Breast epithelium (tissue), 4 donors: ENCODE results near the gene GNG7. TPM values are rescaled to one million over a fixed set of nuclear protein-coding genes. Genes with fewer than 3 reads are reported as not detected.

ENCODE experiments used
- DNase-seq, 2 donors: peaks; one replicate each; pipeline ENCODE4 v3.0.0-alpha.2; 2019; ENCODE audit warnings: low spot score in 2 of 2
- H3K27ac ChIP-seq, 2 donors: fragments of 200-600 bp; sonication (generic) in 1 of 2; one replicate each; pipeline ENCODE4 v1.5.1; 2016 to 2019; ENCODE audit warnings: mild to moderate bottlenecking in 1 of 2
- H3K27me3 ChIP-seq, 2 donors: fragments of 200-600 bp; sonication (generic) in 1 of 2; one replicate each; pipeline versions ENCODE4 v1.5.1 to v1.6.0; 2017 to 2019; ENCODE audit warnings: control low read depth in 1 of 2, mild to moderate bottlenecking in 1 of 2
- H3K36me3 ChIP-seq: fragments of 200-600 bp; one replicate; pipeline ENCODE4 v1.5.1; 2019
- H3K4me1 ChIP-seq, 2 donors: fragments of 200-600 bp; sonication (generic); one replicate each; pipeline ENCODE4 v1.5.1; 2016 to 2019; ENCODE audit warnings: control low read depth in 1 of 2
- H3K4me3 ChIP-seq, 3 donors: fragments of 200-600 bp; sonication (generic); 1 replicate in 2 of 3; 2 replicates in 1 of 3; pipeline ENCODE4 v1.5.1; 2016 to 2019; ENCODE audit warnings: mild to moderate bottlenecking in 3 of 3, moderate library complexity in 2 of 3
- H3K9me3 ChIP-seq, 2 donors: fragments of 200-600 bp; sonication (generic) in 1 of 2; one replicate each; pipeline ENCODE4 v1.5.1; 2016 to 2019; ENCODE audit warnings: control low read depth in 1 of 2
- POLR2A ChIP-seq: fragments of 450-650 bp; IDR thresholded peaks from one replicate; pipeline ENCODE4 v1.6.1; 2016; ENCODE audit warnings: antibody characterized with exemption, mild to moderate bottlenecking, moderate library complexity
- POLR2AphosphoS5 ChIP-seq, 3 donors: sonication (generic); formaldehyde crosslinking; IDR thresholded peaks; one replicate each; pipeline ENCODE4 v1.6.1; 2017; ENCODE audit warnings: antibody characterized with exemption in 3 of 3
- intact Hi-C: fragments of 100-400 bp; cut with DNase I; formaldehyde crosslinking; loops from one replicate; pipeline ENCODE4 v1.15.1; 2023; ENCODE audit warnings: low total_unique reads
- total RNA-seq, 3 donors: library from RNA; depleted of rRNA; stranded (reverse); fragments of >200 nt; gene quantifications; one replicate each; pipeline ENCODE4 v1.1.0, GENCODE V29; 2016
- TF ChIP-seq, protein P1 (sequence below), 3 donors: fragments of 450-650 bp; IDR thresholded peaks; one replicate each; pipeline ENCODE4 v1.5.1; 2016 to 2017; ENCODE audit warnings: antibody characterized with exemption in 3 of 3, mild to moderate bottlenecking in 3 of 3, moderate library complexity in 3 of 3

The GNG7 gene
- total RNA-seq, 3 donors from 2014 or later = 1.6 to 7.8 (median 4.3) TPM

DNA sequence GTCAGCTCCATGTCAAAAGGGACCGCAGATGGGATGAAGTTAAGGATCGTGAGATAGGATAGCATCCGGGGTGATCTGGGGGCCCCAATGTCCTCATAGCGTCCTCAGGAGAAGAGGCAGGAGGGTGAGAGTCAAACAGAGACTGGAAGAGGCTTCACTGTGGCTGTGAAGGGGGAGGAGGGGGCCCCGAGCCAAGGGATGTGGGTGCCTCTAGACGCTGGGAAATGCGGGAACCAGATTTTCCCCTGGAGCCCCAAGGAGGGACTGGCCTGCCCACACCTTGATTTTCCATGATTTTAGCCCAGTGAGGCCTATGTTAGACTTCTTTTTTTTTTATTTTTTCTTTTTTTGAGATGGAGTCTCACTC, 61.2 kb downstream of the GNG7 start:
- Histone ChIP-seq H3K36me3 (no peaks in the 10 kb centered on the region), H3K4me3 (no peak overlapping the region), H3K4me1 (peaks cover 4 to 9% of the 10 kb centered on the region in 2 donors), H3K9me3 (no peaks in the 10 kb centered on the region), H3K27ac (no peak overlapping the region), H3K27me3 (no peaks in the 10 kb centered on the region)
- no peak for TF ChIP-seq POLR2AphosphoS5 (IDR thresholded peaks at IDR 0.05)
- TF ChIP-seq, protein P1, sequence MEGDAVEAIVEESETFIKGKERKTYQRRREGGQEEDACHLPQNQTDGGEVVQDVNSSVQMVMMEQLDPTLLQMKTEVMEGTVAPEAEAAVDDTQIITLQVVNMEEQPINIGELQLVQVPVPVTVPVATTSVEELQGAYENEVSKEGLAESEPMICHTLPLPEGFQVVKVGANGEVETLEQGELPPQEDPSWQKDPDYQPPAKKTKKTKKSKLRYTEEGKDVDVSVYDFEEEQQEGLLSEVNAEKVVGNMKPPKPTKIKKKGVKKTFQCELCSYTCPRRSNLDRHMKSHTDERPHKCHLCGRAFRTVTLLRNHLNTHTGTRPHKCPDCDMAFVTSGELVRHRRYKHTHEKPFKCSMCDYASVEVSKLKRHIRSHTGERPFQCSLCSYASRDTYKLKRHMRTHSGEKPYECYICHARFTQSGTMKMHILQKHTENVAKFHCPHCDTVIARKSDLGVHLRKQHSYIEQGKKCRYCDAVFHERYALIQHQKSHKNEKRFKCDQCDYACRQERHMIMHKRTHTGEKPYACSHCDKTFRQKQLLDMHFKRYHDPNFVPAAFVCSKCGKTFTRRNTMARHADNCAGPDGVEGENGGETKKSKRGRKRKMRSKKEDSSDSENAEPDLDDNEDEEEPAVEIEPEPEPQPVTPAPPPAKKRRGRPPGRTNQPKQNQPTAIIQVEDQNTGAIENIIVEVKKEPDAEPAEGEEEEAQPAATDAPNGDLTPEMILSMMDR (IDR thresholded peaks at IDR 0.05) = no peak
- TF ChIP-seq POLR2A = no peak
- intact Hi-C loops = loop anchor here (10.0 kb wide), 1 partner anchor 113 kb away; no protein-coding TSS in a partner anchor
- DNase-seq = no peak

DNA sequence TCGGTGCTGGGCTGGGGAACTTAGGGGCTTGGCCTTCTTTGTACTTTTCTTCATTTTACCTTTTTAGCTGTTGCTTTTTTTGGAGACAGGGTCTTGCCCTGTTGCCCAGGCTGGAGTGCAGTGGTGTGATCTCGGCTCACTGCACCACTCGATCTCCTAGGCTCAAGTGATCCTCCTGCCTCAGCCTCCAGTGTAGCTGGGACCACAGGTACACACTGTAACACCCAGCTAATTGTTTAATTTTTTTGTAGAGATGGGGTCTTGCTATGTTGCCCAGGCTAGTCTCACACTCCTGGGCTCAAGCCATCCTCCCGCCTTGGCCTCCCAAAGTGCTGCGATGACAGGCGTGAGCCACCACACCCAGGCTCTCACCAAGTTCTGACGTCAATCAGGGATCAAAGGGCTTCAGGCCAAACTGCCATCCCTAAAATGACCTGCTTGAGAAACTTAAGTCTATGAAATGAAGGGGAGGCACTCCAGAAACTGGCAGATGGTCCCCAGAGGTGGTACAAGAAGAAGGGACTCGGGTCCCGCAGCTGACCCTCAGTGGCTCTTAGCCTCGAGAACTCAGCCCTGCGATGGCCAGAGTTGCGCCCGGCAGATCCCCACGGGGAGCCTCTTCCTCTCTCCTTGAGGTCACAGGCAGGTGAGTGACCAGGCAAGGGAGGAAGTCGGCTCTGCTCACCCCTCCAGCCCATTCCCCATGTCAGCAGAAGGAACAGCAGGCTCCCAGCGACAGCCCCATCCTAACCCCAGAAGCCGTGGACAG, 61.7 kb downstream of the GNG7 start:
- no peaks in the 10 kb centered on the region for H3K9me3 ChIP-seq
- H3K36me3 ChIP-seq = no peaks in the 10 kb centered on the region
- TF ChIP-seq POLR2A (no peak), POLR2AphosphoS5 (IDR thresholded peaks at IDR 0.05) (no peak)
- TF ChIP-seq, protein P1 (IDR thresholded peaks at IDR 0.05) = no peak
- H3K4me1 ChIP-seq = peaks cover 4 to 9% of the 10 kb centered on the region in 2 donors
- intact Hi-C loops = loop anchor here (10.0 kb wide), 1 partner anchor 114 kb away; no protein-coding TSS in a partner anchor
- no peaks in the 10 kb centered on the region for H3K27me3 ChIP-seq
- no peak overlapping the region for H3K4me3 ChIP-seq
- no peak for DNase-seq
- H3K27ac ChIP-seq = no peak overlapping the region

DNA sequence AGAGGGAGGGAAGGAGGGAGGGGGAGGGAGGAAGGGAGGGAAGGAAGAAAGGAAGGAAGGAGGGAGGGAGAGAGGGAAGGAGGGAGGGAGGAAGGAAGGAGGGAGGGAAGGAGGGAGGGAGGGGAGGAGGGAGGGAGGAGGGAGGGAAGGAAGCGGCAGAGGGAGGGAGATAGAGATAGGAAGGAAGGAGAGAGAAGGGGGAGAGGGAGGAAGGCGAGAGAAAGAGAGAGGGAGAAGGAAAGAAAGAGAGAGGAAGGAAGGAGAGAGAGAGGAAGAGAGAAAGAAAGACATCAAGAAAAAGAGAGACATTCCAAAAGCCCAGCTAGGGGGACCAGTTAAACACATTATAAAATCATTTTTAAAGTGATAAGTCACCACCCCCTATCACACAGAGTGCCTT, 62.5 kb downstream of the GNG7 start:
- intact Hi-C loops = loop anchor here (10.0 kb wide), 1 partner anchor 115 kb away; no protein-coding TSS in a partner anchor
- no peak for DNase-seq
- H3K9me3 ChIP-seq = no peaks in the 10 kb centered on the region
- no peak overlapping the region for H3K27ac ChIP-seq
- no peaks in the 10 kb centered on the region for H3K27me3 ChIP-seq
- H3K4me1 ChIP-seq = peaks cover 4 to 9% of the 10 kb centered on the region in 2 donors
- no peak overlapping the region for H3K4me3 ChIP-seq
- no peak for TF ChIP-seq POLR2AphosphoS5 (IDR thresholded peaks at IDR 0.05)
- TF ChIP-seq POLR2A = no peak
- TF ChIP-seq, protein P1 (IDR thresholded peaks at IDR 0.05) = no peak
- H3K36me3 ChIP-seq = no peaks in the 10 kb centered on the region

DNA sequence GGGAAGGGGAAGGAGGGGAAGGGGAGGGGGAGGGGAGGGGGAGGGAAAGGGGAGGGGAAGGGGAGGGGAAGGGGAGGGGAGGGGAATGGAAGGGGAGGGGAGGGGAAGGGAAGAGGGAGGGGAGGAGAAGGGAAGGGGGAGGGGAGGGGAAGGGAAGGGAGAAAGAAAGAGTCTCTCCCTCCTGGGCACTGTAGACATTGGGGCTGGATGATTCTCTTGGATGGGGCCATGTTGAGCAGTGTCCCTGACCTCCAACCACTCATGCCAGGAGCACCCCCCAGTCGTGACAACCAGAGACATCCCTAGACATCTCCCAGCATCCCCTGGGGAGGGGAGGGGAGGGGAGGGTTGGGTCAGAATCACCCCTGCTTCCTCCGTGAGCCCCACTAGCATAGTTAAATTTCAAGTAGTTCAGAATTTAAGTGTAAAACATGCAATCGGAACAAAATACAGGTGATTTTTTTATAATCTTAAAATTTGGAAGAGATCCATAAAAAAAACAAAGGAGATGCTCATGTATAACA, 64.0 kb downstream of the GNG7 start:
- Histone ChIP-seq H3K4me3 (no peak overlapping the region), H3K4me1 (peaks cover 4 to 9% of the 10 kb centered on the region in 2 donors), H3K9me3 (no peaks in the 10 kb centered on the region), H3K27me3 (no peaks in the 10 kb centered on the region), H3K36me3 (no peaks in the 10 kb centered on the region), H3K27ac (no peak overlapping the region)
- TF ChIP-seq POLR2AphosphoS5 (IDR thresholded peaks at IDR 0.05) = no peak
- DNase-seq = no peak
- intact Hi-C loops = no loop called here

DNA sequence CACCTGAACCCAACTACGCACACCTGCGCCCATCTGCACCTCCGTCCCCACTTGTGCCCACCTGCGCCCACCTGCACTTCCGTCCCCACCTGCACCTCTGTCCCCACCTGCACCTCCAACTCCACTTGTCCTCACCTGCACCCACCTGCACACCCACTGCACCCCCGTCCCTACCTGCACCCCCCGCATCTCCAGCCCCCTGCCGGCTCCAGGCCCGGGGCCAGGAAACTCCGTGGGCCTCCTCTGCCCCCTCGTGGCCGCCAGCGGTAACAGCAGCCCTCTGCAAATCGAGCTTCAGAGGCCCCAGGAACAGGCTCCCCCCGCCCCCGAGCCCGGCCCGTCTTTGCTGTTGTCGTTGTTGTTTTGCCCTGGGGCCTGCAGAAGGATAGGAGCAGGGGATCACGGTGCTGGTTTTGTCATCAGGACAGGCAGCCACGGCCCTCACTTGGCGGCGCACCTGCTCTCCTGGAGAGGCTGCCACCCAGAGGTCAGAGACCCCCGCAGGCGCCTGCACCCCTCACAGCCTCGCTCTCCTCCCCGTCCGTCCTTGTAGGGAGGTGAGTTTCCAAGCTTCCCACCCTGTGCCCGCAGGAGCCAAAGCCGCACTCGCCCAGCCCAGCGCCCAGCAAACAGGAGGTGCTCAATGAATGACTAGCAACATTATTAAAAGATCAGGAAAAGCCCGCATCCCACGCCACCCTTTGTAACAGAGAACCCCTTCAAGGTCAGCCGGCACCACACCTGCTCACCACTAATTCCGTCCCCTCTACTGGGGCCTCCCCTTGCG, 65.4 kb downstream of the GNG7 start:
- intact Hi-C loops = no loop called here
- Histone ChIP-seq H3K4me3 (peak overlapping the region in 1 of 3 donors; percentile 40), H3K27me3 (no peaks in the 10 kb centered on the region), H3K9me3 (no peaks in the 10 kb centered on the region), H3K27ac (no peak overlapping the region), H3K4me1 (peaks cover 4 to 9% of the 10 kb centered on the region in 2 donors), H3K36me3 (no peaks in the 10 kb centered on the region)
- DNase-seq = no peak
- TF ChIP-seq POLR2A = no peak
- TF ChIP-seq, protein P1 (IDR thresholded peaks at IDR 0.05) = peak; percentile 82 to 86 (median 84)
